H1 (cell line): ENCODE results near the gene DUOXA1. TPM values are rescaled to one million over a fixed set of nuclear protein-coding genes. Genes with fewer than 3 reads are reported as not detected.

Experiments
- CTCF ChIA-PET: fragments of 300-600 bp; sonication (Branson Sonifier 250); formaldehyde crosslinking; loops from one replicate; lab custom pipeline; 2021; ENCODE audit not compliant: partially characterized antibody; lab: Charles Lee
- POLR2A ChIA-PET: fragments of 300-600 bp; sonication (Branson Sonifier 250); formaldehyde crosslinking; loops from one replicate; lab custom pipeline; 2021; ENCODE audit warnings: inconsistent platforms; ENCODE audit not compliant: partially characterized antibody; lab: Charles Lee
- DNase-seq, 2 experiments: peaks; one replicate each; pipeline versions ENCODE4 v3.0.0 to v3.0.0-alpha.2; 2010 to 2022; ENCODE audit warnings: low spot score in 2 of 2, low read depth in 1 of 2, mixed read lengths in 1 of 2
- FAIRE-seq: peaks from 2 replicates; lab custom pipeline; 2011; peaks lifted over from hg19 to GRCh38; lab: Jason Lieb, UNC
- H2AFZ ChIP-seq: 2 replicates; pipeline ENCODE4 v1.8.1; 2012; ENCODE audit warnings: low read length, inconsistent platforms
- H2AK5ac ChIP-seq: 2 replicates; pipeline ENCODE4 v1.6.1; 2013; ENCODE audit warnings: low read depth, low read length
- H2BK120ac ChIP-seq: replicated peaks from 2 replicates; pipeline ENCODE3; 2013; ENCODE audit warnings: low read depth, low read length, inconsistent platforms
- H2BK12ac ChIP-seq: 2 replicates; pipeline ENCODE4 v1.6.1; 2013; ENCODE audit warnings: low read depth, low read length
- H2BK15ac ChIP-seq: 2 replicates; pipeline ENCODE4 v1.6.1; 2013; ENCODE audit warnings: low read length
- H2BK20ac ChIP-seq: 2 replicates; pipeline ENCODE4 v1.6.1; 2013; ENCODE audit warnings: low read length
- H2BK5ac ChIP-seq: 2 replicates; pipeline ENCODE4 v1.6.1; 2013; ENCODE audit warnings: low read depth, low read length
- H3K14ac ChIP-seq: 2 replicates; pipeline ENCODE4 v1.6.1; 2013; ENCODE audit warnings: inconsistent platforms; ENCODE audit not compliant: insufficient read length
- H3K18ac ChIP-seq: 2 replicates; pipeline ENCODE4 v1.6.1; 2013; ENCODE audit warnings: low read length; ENCODE audit errors: extremely low read depth
- H3K23ac ChIP-seq: 2 replicates; pipeline ENCODE4 v1.6.1; 2013; ENCODE audit warnings: inconsistent platforms; ENCODE audit not compliant: insufficient read length
- H3K23me2 ChIP-seq: 2 replicates; pipeline ENCODE4 v1.6.1; 2013; ENCODE audit warnings: low read depth, low read length
- H3K27ac ChIP-seq: 2 replicates; pipeline ENCODE4 v1.6.1; 2011; ENCODE audit warnings: low read depth, low read length, inconsistent platforms
- H3K27me3 ChIP-seq, 4 experiments: replicated peaks in 1 of 4; 1 replicate in 1 of 4; 2 replicates in 3 of 4; pipeline versions ENCODE4 v1.6.1 to v1.8.1; 2011 to 2013; ENCODE audit warnings: low read length in 3 of 4, mild to moderate bottlenecking in 3 of 4, inconsistent platforms in 2 of 4, mixed read lengths in 2 of 4, moderate library complexity in 1 of 4; ENCODE audit not compliant: control insufficient read depth in 3 of 4, insufficient read depth in 3 of 4; ENCODE audit errors: extremely low read depth in 1 of 4
- H3K36me3 ChIP-seq, 4 experiments: 2 replicates each; pipeline versions ENCODE4 v1.6.1 to v1.8.1; 2011 to 2013; ENCODE audit warnings: mild to moderate bottlenecking in 4 of 4, low read length in 3 of 4, moderate library complexity in 2 of 4, control low read depth in 1 of 4, inconsistent platforms in 1 of 4; ENCODE audit not compliant: insufficient read depth in 4 of 4, control insufficient read depth in 2 of 4
- H3K4ac ChIP-seq: replicated peaks from 2 replicates; pipeline ENCODE3; 2013; ENCODE audit warnings: low read length, low read depth, mixed read lengths, inconsistent platforms; ENCODE audit not compliant: insufficient read length
- H3K4me1 ChIP-seq, 4 experiments: replicated peaks in 1 of 4; 1 replicate in 1 of 4; 2 replicates in 3 of 4; pipeline versions ENCODE4 v1.6.1 to v1.8.1; 2011 to 2013; ENCODE audit warnings: low read length in 3 of 4, inconsistent platforms in 2 of 4, mixed read lengths in 1 of 4; ENCODE audit not compliant: insufficient read depth in 4 of 4, control insufficient read depth in 3 of 4
- H3K4me2 ChIP-seq, 2 experiments: 2 replicates each; pipeline versions ENCODE4 v1.6.1 to v1.8.1; 2011 to 2013; ENCODE audit warnings: low read depth in 2 of 2, low read length in 2 of 2, control low read depth in 1 of 2, inconsistent platforms in 1 of 2, mild to moderate bottlenecking in 1 of 2; ENCODE audit not compliant: insufficient read depth in 1 of 2
- H3K4me3 ChIP-seq, 4 experiments: fragments of 200-600, 300-600 bp in 1 of 4; sonication (generic), shearing (Covaris generic), sonication (Bioruptor Twin) in 1 of 4; 2 replicates each; pipeline versions ENCODE4 v1.5.1 to v1.8.1; 2011 to 2016; ENCODE audit warnings: low read length in 4 of 4, low read depth in 3 of 4, control low read depth in 2 of 4, inconsistent platforms in 2 of 4, mild to moderate bottlenecking in 2 of 4, mixed read lengths in 1 of 4, moderate library complexity in 1 of 4; ENCODE audit not compliant: insufficient read depth in 2 of 4; ENCODE audit errors: extremely low read depth in 1 of 4
- H3K56ac ChIP-seq: replicated peaks from 2 replicates; pipeline ENCODE3; 2013; ENCODE audit warnings: low read depth, mild to moderate bottlenecking, mixed read lengths, low read length, inconsistent platforms; ENCODE audit not compliant: insufficient read length
- H3K79me1 ChIP-seq: 2 replicates; pipeline ENCODE4 v1.6.1; 2013; ENCODE audit warnings: low read depth, low read length, control low read depth
- H3K79me2 ChIP-seq, 2 experiments: 2 replicates each; pipeline versions ENCODE4 v1.6.1 to v1.8.1; 2012 to 2013; ENCODE audit warnings: low read length in 2 of 2, mild to moderate bottlenecking in 2 of 2, inconsistent platforms in 1 of 2; ENCODE audit not compliant: insufficient read depth in 2 of 2, control insufficient read depth in 1 of 2
- H3K9ac ChIP-seq, 4 experiments: replicated peaks in 1 of 4; 1 replicate in 1 of 4; 2 replicates in 3 of 4; pipeline versions ENCODE4 v1.6.1 to v1.8.1; 2011 to 2013; ENCODE audit warnings: low read depth in 3 of 4, low read length in 3 of 4, control low read depth in 2 of 4, mild to moderate bottlenecking in 2 of 4, moderate library complexity in 2 of 4, inconsistent platforms in 1 of 4; ENCODE audit errors: extremely low read depth in 1 of 4
- H3K9me3 ChIP-seq, 2 experiments: 2 replicates each; pipeline versions ENCODE4 v1.6.1 to v1.8.1; 2012 to 2013; ENCODE audit warnings: mild to moderate bottlenecking in 2 of 2, moderate library complexity in 2 of 2, control low read depth in 1 of 2, inconsistent platforms in 1 of 2, low read depth in 1 of 2, low read length in 1 of 2, mixed read lengths in 1 of 2; ENCODE audit not compliant: insufficient read depth in 2 of 2
- H4K20me1 ChIP-seq, 2 experiments: replicated peaks in 1 of 2; 2 replicates each; pipeline versions ENCODE3 to v1.8.1; 2011 to 2013; ENCODE audit warnings: inconsistent platforms in 2 of 2, low read length in 2 of 2, mild to moderate bottlenecking in 1 of 2; ENCODE audit not compliant: insufficient read depth in 2 of 2, control insufficient read depth in 1 of 2
- H4K5ac ChIP-seq: 2 replicates; pipeline ENCODE4 v1.6.1; 2013; ENCODE audit warnings: low read length, low read depth, mixed read lengths, inconsistent platforms; ENCODE audit not compliant: insufficient read length
- H4K8ac ChIP-seq: 2 replicates; pipeline ENCODE4 v1.8.0; 2013; ENCODE audit warnings: mild to moderate bottlenecking, moderate library complexity, low read length, inconsistent platforms; ENCODE audit not compliant: insufficient read depth; ENCODE audit errors: extremely low read depth
- H4K91ac ChIP-seq: replicated peaks from 2 replicates; pipeline ENCODE3; 2013; ENCODE audit warnings: low read length, mixed read lengths, inconsistent platforms; ENCODE audit not compliant: insufficient read length
- ASH2L ChIP-seq: fragments of 200-600, 300-600 bp; sonication (generic); IDR thresholded peaks from one replicate; pipeline ENCODE4 v1.7.1; 2017; ENCODE audit warnings: low read length
- CTBP2 ChIP-seq: IDR thresholded peaks from 2 replicates; pipeline ENCODE4 v1.7.0; 2011; ENCODE audit warnings: borderline replicate concordance, mild to moderate bottlenecking, moderate library complexity, mixed read lengths, low read length; ENCODE audit not compliant: insufficient read depth, insufficient read length
- EGR1 ChIP-seq: IDR thresholded peaks from 2 replicates; pipeline ENCODE4 v1.6.1; 2011; ENCODE audit warnings: low read depth, low read length, borderline replicate concordance
- GABPA ChIP-seq: IDR thresholded peaks from 2 replicates; pipeline ENCODE4 v1.6.1; 2011; ENCODE audit warnings: mild to moderate bottlenecking, low read length, moderate library complexity, borderline replicate concordance; ENCODE audit not compliant: insufficient read depth
- KDM5A ChIP-seq: fragments of 200-600 bp; IDR thresholded peaks from 2 replicates; pipeline ENCODE4 v1.7.1; 2012; ENCODE audit warnings: mild to moderate bottlenecking, low read length, inconsistent platforms, mixed read lengths
- SP1 ChIP-seq: IDR thresholded peaks from 2 replicates; pipeline ENCODE4 v1.6.1; 2011; ENCODE audit warnings: low read depth, low read length
- SUZ12 ChIP-seq: fragments of 200-600 bp; sonication (generic); IDR thresholded peaks from 2 replicates; pipeline ENCODE4 v1.6.1; 2012; ENCODE audit warnings: mild to moderate bottlenecking, inconsistent platforms, low read length, moderate library complexity, mixed read lengths
- TEAD4 ChIP-seq: IDR thresholded peaks from 2 replicates; pipeline ENCODE4 v1.6.1; 2012; ENCODE audit warnings: low read depth, low read length, inconsistent platforms, mixed read lengths
- ZNF274 ChIP-seq: IDR thresholded peaks from 2 replicates; pipeline ENCODE4 v1.7.0; 2012; ENCODE audit warnings: low read length, borderline replicate concordance; ENCODE audit errors: extremely low read depth
- WGBS, 2 experiments: shearing (Covaris generic) in 1 of 2; methylation state at CpG; one replicate each; pipeline versions ENCODE4 v1.1.6 to v1.1.7; 2013 to 2015; ENCODE audit warnings: low lambda C conversion rate in 2 of 2, mixed read lengths in 2 of 2, inconsistent platforms in 1 of 2, low coverage in 1 of 2, missing lambda C conversion rate in 1 of 2; ENCODE audit not compliant: insufficient replicate concordance in 2 of 2, insufficient coverage in 1 of 2, insufficient read length in 1 of 2; ENCODE audit errors: extremely low coverage in 1 of 2, missing lambda C conversion rate in 1 of 2; 5-methylcytosine and 5-hydroxymethylcytosine counted together
- polyA plus RNA-seq, 7 experiments: library from polyadenylated mRNA; depleted of rRNA in 3 of 7; stranded (reverse) in 5 of 7; unstranded in 2 of 7; fragments of >200 nt in 5 of 7; fragments of 200-250 nt in 2 of 7; gene quantifications; 1 replicate in 5 of 7; 2 replicates in 1 of 7; 4 replicates in 1 of 7; pipeline versions ENCODE4 v1.2.1 to v1.2.3, GENCODE V29; 2011 to 2013; ENCODE audit warnings: missing spikeins in 2 of 7, mixed read lengths in 2 of 7
- total RNA-seq: library from RNA; stranded (reverse); fragmentation: NEBNext Ultra II Directional; extraction: Animal tissue kit (Norgen Biotek cat#: 25700); gene quantifications from 2 replicates; pipeline ENCODE4 v1.2.1, GENCODE V29; 2021
- TF ChIP-seq, protein P1 (sequence below): IDR thresholded peaks from 2 replicates; pipeline ENCODE4 v1.6.1; 2012; ENCODE audit warnings: inconsistent platforms

DUOXA1 gene
- total and polyA plus RNA-seq, 2 of the 8 experiments (the other 6 are each of a cell fraction or from before 2014, with no cell fraction given) = 0.18 TPM; not detected in 1

- Histone ChIP-seq H3K4me2 (no peak overlapping the region), H3K4me3 (no peak overlapping the region), H3K9me3 (no peaks in the 10 kb centered on the region), H2BK5ac (no peak overlapping the region), H2AK5ac (no peak overlapping the region), H3K23ac (no peak overlapping the region), H2BK120ac (no peak overlapping the region), H4K20me1 (no peaks in the 10 kb centered on the region), H2BK20ac (no peak overlapping the region), H3K27me3 (no peaks in the 10 kb centered on the region), H3K27ac (no peak overlapping the region), H4K5ac (no peak overlapping the region), H4K91ac (no peak overlapping the region), H3K23me2 (no peaks in the 10 kb centered on the region), H3K79me2 (no peaks in the 10 kb centered on the region), H3K9ac (no peak overlapping the region), H3K4me1 (no peaks in the 10 kb centered on the region), H3K18ac (no peak overlapping the region), H3K36me3 (no peaks in the 10 kb centered on the region), H3K4ac (no peak overlapping the region), H2AFZ (no peak overlapping the region), H3K56ac (no peak overlapping the region), H3K79me1 (no peaks in the 10 kb centered on the region), H3K14ac (no peak overlapping the region), H2BK12ac (no peak overlapping the region), H2BK15ac (no peak overlapping the region), H4K8ac (no peak overlapping the region)
- ChIA-PET POLR2A (interaction anchor here (1.5 kb wide), 1 partner anchor 66 kb away, joined by 4 read pairs; the partner anchor contains the start of gene SORD), CTCF (interaction anchor here (1.0 to 2.3 kb wide), 6 partner anchors 8 to 52 kb away, joined by 3 to 11 read pairs (median 4); no protein-coding TSS in a partner anchor)
- 92% methylated on average over 10 of the region's 10 CpGs; no CpG with 5 or more reads in 1 of the 2 experiments for WGBS, 2 experiments
- DNase-seq (no peak), FAIRE-seq (no peak)
- TF ChIP-seq CTBP2 = no peak
- TF ChIP-seq ASH2L = no peak
- no peak for TF ChIP-seq KDM5A
- TF ChIP-seq, protein P1, sequence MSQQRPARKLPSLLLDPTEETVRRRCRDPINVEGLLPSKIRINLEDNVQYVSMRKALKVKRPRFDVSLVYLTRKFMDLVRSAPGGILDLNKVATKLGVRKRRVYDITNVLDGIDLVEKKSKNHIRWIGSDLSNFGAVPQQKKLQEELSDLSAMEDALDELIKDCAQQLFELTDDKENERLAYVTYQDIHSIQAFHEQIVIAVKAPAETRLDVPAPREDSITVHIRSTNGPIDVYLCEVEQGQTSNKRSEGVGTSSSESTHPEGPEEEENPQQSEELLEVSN = no peak
- TF ChIP-seq SP1 = no peak
- no peak for TF ChIP-seq TEAD4
- no peak for TF ChIP-seq SUZ12
- TF ChIP-seq ZNF274 = no peak
- TF ChIP-seq EGR1 = no peak
- TF ChIP-seq GABPA = no peak
Measured at GRCh38 chr15:45088801-45089711, 40.6 kb downstream of the DUOXA1 start.
